Activated CD8-positive, alpha-beta T cell treated with anti-CD3 and anti-CD28 coated beads for 36 hours (primary cell): ENCODE results near the gene PRR12. TPM values are rescaled to one million over a fixed set of nuclear protein-coding genes. Genes with fewer than 3 reads are reported as not detected.

Experiments used
- ATAC-seq: fragments of 200-7000 bp; cut with Tn5 transposase; one replicate; pipeline ENCODE4 v1.10.0; 2021; ENCODE audit warnings: mild to moderate bottlenecking, moderate library complexity
- CTCF ChIA-PET: fragments of 350-600 bp; sonication (Branson Sonifier 250); formaldehyde crosslinking; loops from one replicate; lab custom pipeline; 2021; ENCODE audit warnings: antibody characterized with exemption; lab: Charles Lee
- POLR2A ChIA-PET: fragments of 350-600 bp; sonication (Branson Sonifier 250); formaldehyde crosslinking; loops from one replicate; lab custom pipeline; 2021; ENCODE audit warnings: antibody characterized with exemption; lab: Charles Lee
- DNase-seq: peaks from one replicate; pipeline ENCODE4 v3.0.0-alpha.2; 2020
- H3K27ac Mint-ChIP-seq: one replicate; pipeline ENCODE4 v1.8.0; 2021; ENCODE audit warnings: mild to moderate bottlenecking, mixed read lengths
- H3K27me3 Mint-ChIP-seq: one replicate; pipeline ENCODE4 v1.8.0; 2021; ENCODE audit warnings: mixed read lengths
- H3K36me3 Mint-ChIP-seq: one replicate; pipeline ENCODE4 v1.8.0; 2021; ENCODE audit warnings: low read depth, mixed read lengths
- H3K4me1 Mint-ChIP-seq: one replicate; pipeline ENCODE4 v1.8.0; 2021; ENCODE audit warnings: low read depth, mixed read lengths
- H3K4me3 Mint-ChIP-seq: one replicate; pipeline ENCODE4 v1.8.0; 2021; ENCODE audit warnings: mild to moderate bottlenecking, moderate library complexity, mixed read lengths
- H3K9me3 Mint-ChIP-seq: one replicate; pipeline ENCODE4 v1.8.0; 2021; ENCODE audit warnings: mixed read lengths
- intact Hi-C: fragments of 100-400 bp; cut with micrococcal nuclease; formaldehyde crosslinking; loops from one replicate; pipeline ENCODE4 v1.10.0; 2022
- total RNA-seq, 2 experiments: library from RNA; stranded (reverse); gene quantifications; one replicate each; pipeline ENCODE4 v1.2.3, GENCODE V29; 2021
- TF ChIP-seq, protein P1 (sequence below): fragments of 200-600 bp; IDR thresholded peaks from one replicate; pipeline ENCODE4 v1.8.0; 2022; ENCODE audit warnings: antibody characterized with exemption, mild to moderate bottlenecking

The PRR12 gene
- total RNA-seq, 2 experiments from 2014 or later = 16.0 to 17.8 TPM

GRCh38 chr19:49556412-49557398 lies 34.3 kb upstream of the PRR12 start:
- ATAC-seq = peak; percentile 10
- ChIA-PET POLR2A (interaction anchor here (0.7 to 5.4 kb wide), 10 partner anchors 9 to 263 kb away, joined by 3 to 32 read pairs (median 3); partner anchors contain the start of genes NOSIP, PRR12 and PRRG2), CTCF (interaction anchor here (1.1 to 5.9 kb wide), 3 partner anchors 9 to 50 kb away, joined by 3 to 65 read pairs (median 9); no protein-coding TSS in a partner anchor)
- Mint-ChIP-seq H3K9me3 (no peaks in the 10 kb centered on the region), H3K27me3 (no peaks in the 10 kb centered on the region), H3K36me3 (peaks cover 64% of the 10 kb centered on the region), H3K4me3 (peak overlapping the region; percentile 70), H3K27ac (peak overlapping the region; percentile 91), H3K4me1 (peaks cover 81% of the 10 kb centered on the region)
- DNase-seq = peak; percentile 71
- intact Hi-C loops = no loop called here
- TF ChIP-seq, protein P1, sequence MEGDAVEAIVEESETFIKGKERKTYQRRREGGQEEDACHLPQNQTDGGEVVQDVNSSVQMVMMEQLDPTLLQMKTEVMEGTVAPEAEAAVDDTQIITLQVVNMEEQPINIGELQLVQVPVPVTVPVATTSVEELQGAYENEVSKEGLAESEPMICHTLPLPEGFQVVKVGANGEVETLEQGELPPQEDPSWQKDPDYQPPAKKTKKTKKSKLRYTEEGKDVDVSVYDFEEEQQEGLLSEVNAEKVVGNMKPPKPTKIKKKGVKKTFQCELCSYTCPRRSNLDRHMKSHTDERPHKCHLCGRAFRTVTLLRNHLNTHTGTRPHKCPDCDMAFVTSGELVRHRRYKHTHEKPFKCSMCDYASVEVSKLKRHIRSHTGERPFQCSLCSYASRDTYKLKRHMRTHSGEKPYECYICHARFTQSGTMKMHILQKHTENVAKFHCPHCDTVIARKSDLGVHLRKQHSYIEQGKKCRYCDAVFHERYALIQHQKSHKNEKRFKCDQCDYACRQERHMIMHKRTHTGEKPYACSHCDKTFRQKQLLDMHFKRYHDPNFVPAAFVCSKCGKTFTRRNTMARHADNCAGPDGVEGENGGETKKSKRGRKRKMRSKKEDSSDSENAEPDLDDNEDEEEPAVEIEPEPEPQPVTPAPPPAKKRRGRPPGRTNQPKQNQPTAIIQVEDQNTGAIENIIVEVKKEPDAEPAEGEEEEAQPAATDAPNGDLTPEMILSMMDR = no peak

DNA sequence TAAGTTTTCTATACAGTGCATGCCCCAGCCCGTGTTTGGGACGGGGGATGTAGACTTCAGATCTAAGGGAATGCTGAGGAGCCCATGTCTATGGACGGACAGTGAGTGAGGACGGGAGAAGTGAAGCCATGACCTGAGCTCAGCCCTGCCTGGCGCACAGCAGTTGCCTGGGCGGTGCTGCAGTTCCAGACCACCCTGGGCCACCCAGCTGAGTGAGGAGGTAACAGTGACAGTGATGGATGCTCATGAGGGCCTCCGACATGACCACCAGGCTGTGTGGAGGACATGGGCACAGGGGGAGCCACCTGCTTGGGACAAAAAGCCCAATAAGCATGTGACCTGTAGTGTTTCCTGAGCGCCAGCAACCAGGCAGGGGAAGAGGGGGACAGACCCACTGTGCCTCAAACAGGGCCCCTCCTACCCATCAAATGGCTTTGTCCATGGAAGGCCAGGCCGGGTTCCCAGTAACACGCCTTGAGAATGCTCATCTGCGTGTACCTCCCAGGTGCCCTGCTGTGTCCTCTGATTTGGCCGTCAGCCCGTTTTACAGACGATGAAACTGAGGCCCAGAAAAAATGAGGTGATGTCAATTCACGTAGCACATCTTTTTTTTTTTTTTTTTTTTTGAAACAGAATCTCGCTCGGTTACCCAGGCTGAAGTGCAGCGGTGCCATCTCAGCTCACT lies 33.2 kb upstream of the PRR12 start:
- Mint-ChIP-seq H3K4me1 (peaks cover 83% of the 10 kb centered on the region), H3K27me3 (no peaks in the 10 kb centered on the region), H3K9me3 (no peaks in the 10 kb centered on the region), H3K27ac (peak overlapping the region; percentile 91), H3K4me3 (peak overlapping the region; percentile 70), H3K36me3 (peaks cover 61% of the 10 kb centered on the region)
- DNase-seq (no peak), ATAC-seq (no peak)
- ChIA-PET POLR2A (interaction anchor here (0.9 to 5.4 kb wide), 8 partner anchors 10 to 84 kb away, joined by 3 to 33 read pairs (median 4); partner anchors contain the start of genes NOSIP, PRR12, PRRG2 and RPL13A), CTCF (interaction anchor here (1.4 to 5.9 kb wide), 5 partner anchors 7 to 53 kb away, joined by 4 to 65 read pairs (median 38); no protein-coding TSS in a partner anchor)
- intact Hi-C loops = no loop called here
- TF ChIP-seq, protein P1 = no peak

GRCh38 chr19:49558591-49558990 lies 32.4 kb upstream of the PRR12 start:
- ChIA-PET CTCF (interaction anchor here (0.7 to 5.9 kb wide), 6 partner anchors 8 to 120 kb away, joined by 3 to 65 read pairs (median 21); no protein-coding TSS in a partner anchor), POLR2A (interaction anchor here (0.9 to 5.4 kb wide), 8 partner anchors 9 to 118 kb away, joined by 3 to 33 read pairs (median 4); partner anchors contain the start of genes NOSIP, PRMT1, PRR12 and PRRG2)
- peak overlapping the region; percentile 91 for H3K27ac Mint-ChIP-seq
- TF ChIP-seq, protein P1 = no peak
- peak overlapping the region; percentile 80 for H3K4me3 Mint-ChIP-seq
- H3K27me3 Mint-ChIP-seq = no peaks in the 10 kb centered on the region
- H3K9me3 Mint-ChIP-seq = no peaks in the 10 kb centered on the region
- H3K4me1 Mint-ChIP-seq = peaks cover 81% of the 10 kb centered on the region
- DNase-seq = peak; percentile 47
- no peak for ATAC-seq
- H3K36me3 Mint-ChIP-seq = peaks cover 62% of the 10 kb centered on the region
- intact Hi-C loops = no loop called here

DNA sequence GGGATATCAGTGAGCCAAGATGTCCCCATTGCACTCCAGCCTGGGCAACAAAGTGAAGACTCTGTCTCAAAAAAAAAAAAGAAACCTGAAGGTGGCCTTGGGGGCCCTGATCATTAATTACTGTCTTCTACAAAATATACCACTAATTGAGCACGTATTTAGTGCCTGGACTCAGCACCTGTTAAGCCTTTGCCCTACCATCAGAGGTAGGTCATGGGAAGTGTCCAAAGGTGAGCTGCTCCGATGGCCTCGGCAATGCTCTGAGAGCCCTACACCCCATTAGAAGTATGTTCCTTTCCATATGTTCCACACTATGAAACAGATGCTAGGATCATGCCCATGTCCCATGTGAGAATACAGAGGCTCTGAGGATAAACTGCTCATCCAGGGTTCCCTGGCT lies 31.5 kb upstream of the PRR12 start:
- Mint-ChIP-seq H3K4me1 (peaks cover 80% of the 10 kb centered on the region), H3K27ac (peak overlapping the region; percentile 91), H3K27me3 (no peaks in the 10 kb centered on the region), H3K4me3 (peak overlapping the region; percentile 80), H3K9me3 (no peaks in the 10 kb centered on the region), H3K36me3 (peaks cover 61% of the 10 kb centered on the region)
- ATAC-seq (no peak), DNase-seq (no peak)
- CTCF ChIA-PET = interaction anchor here (0.7 to 5.9 kb wide), 5 partner anchors 9 to 119 kb away, joined by 3 to 65 read pairs (median 38); no protein-coding TSS in a partner anchor
- POLR2A ChIA-PET = interaction anchor here (0.7 to 5.4 kb wide), 9 partner anchors 8 to 117 kb away, joined by 3 to 33 read pairs (median 5); partner anchors contain the start of genes NOSIP, PRMT1, PRR12 and PRRG2
- intact Hi-C loops = no loop called here
- TF ChIP-seq, protein P1 = no peak
